Measurements from ENCODE around the gene CAMSAP1. TPM values are rescaled to one million over a fixed set of nuclear protein-coding genes. Genes with fewer than 3 reads are reported as not detected.

CAMSAP1 gene
- total and polyA plus RNA-seq, 2 of the 4 experiments (the other 2 are of a cell fraction) = 8.2 to 19.5 TPM

GRCh38 chr9:135874859-135875258 is 32.5 kb downstream of the CAMSAP1 start:
- H4K5ac ChIP-seq (ENCODE audit: low read depth, low read length) = no peak overlapping the region
- no peak overlapping the region for H2AFZ ChIP-seq (replicated peaks; ENCODE audit: low read length, poor library complexity)
- no peak for DNase-seq
- no peaks in the 10 kb centered on the region for H3K36me3 ChIP-seq (ENCODE audit: control insufficient read depth, insufficient read depth, low read length)
- ChIA-PET POLR2A (ENCODE audit: unreplicated experiment) (interaction anchor here (0.6 kb wide), 1 partner anchor 32 kb away, joined by 6 read pairs; the partner anchor contains the start of gene CAMSAP1), CTCF (no interaction called here)
- no TSS peak for BruUV-seq (replicated peaks)
- no CpG with 5 or more reads among the region's 5 CpGs for WGBS, 2 experiments (ENCODE audit: extremely low coverage in 2 of 2, insufficient read length in 1 of 2)
- no peak overlapping the region for H3K4ac ChIP-seq (ENCODE audit: low read depth, low read length)
- H3K18ac ChIP-seq (ENCODE audit: low read depth, low read length) = no peak overlapping the region
- H3K14ac ChIP-seq (replicated peaks; ENCODE audit: low read depth, low read length) = no peak overlapping the region
- H3K9ac ChIP-seq (ENCODE audit: low read depth, low read length) = no peak overlapping the region
- peaks cover 50% of the 10 kb centered on the region for H4K20me1 ChIP-seq (ENCODE audit: insufficient read depth, low read length)
- H4K8ac ChIP-seq (ENCODE audit: low read depth in 2 of 2, low read length in 2 of 2) = no peak overlapping the region
- no peak overlapping the region for H2AK5ac ChIP-seq (ENCODE audit: low read depth, low read length)
- no peaks in the 10 kb centered on the region for H3K9me3 ChIP-seq (ENCODE audit: control insufficient read depth, insufficient read depth, low read length)
- H4K91ac ChIP-seq (ENCODE audit: insufficient read depth, low read depth, low read length) = no peak overlapping the region
- no peak overlapping the region for H3K4me2 ChIP-seq (ENCODE audit: low read depth, low read length)
- peaks cover 43 to 56% of the 10 kb centered on the region in 2 experiments for H3K79me1 ChIP-seq (ENCODE audit: low read depth in 1 of 2, low read length in 2 of 2)
- H2BK15ac ChIP-seq (ENCODE audit: low read depth, low read length) = no peak overlapping the region
- dilution Hi-C loops (cut with HindIII; ENCODE audit: low sequenced_read_pairs, unreplicated experiment) (no loop called here), intact Hi-C loops (cut with micrococcal nuclease) (no loop called here), in situ Hi-C loops (cut with MboI; ENCODE audit: low sequenced_read_pairs) (no loop called here)
- H2BK5ac ChIP-seq (ENCODE audit: low read depth, low read length, poor library complexity, severe bottlenecking) = no peak overlapping the region
- H3K23ac ChIP-seq (ENCODE audit: low read depth, low read length) = no peak overlapping the region
- H3K4me3 ChIP-seq (ENCODE audit: insufficient read depth, low read depth, low read length) = no peak overlapping the region
- no peak for ATAC-seq (ENCODE audit: low read depth)
- no peak overlapping the region for H2BK20ac ChIP-seq (ENCODE audit: low read depth, low read length)
- H2BK120ac ChIP-seq (ENCODE audit: low read depth, low read length) = no peak overlapping the region
- no peak overlapping the region for H3K56ac ChIP-seq (ENCODE audit: extremely low read depth, insufficient read depth, low read length)
- no peak overlapping the region for H2AK9ac ChIP-seq (replicated peaks; ENCODE audit: low read depth, low read length, poor library complexity)
- peaks cover 11% of the 10 kb centered on the region for H3K9me1 ChIP-seq (ENCODE audit: insufficient read depth, low read length)
- H3K4me1 ChIP-seq (ENCODE audit: control insufficient read depth, insufficient read depth, low read length) = peaks cover 2% of the 10 kb centered on the region
- no peak for TF ChIP-seq MAZ (IDR thresholded peaks at IDR 0.05; ENCODE audit: borderline replicate concordance, low read depth, low read length)
- TF ChIP-seq MAFK (IDR thresholded peaks at IDR 0.05; ENCODE audit: low read depth, low read length) = no peak
- no peak for TF ChIP-seq SMC3 (IDR thresholded peaks at IDR 0.05; ENCODE audit: low read depth, low read length)
- no peak for TF ChIP-seq BHLHE40 (IDR thresholded peaks at IDR 0.05; ENCODE audit: low read depth, low read length)
- no peak for TF ChIP-seq MXI1 (IDR thresholded peaks at IDR 0.05; ENCODE audit: borderline replicate concordance, low read depth, low read length)
- no peak for TF ChIP-seq FOS (IDR thresholded peaks at IDR 0.05; ENCODE audit: low read depth, low read length)
- no peak for TF ChIP-seq RCOR1 (IDR thresholded peaks at IDR 0.05; ENCODE audit: insufficient replicate concordance, low read length)
- TF ChIP-seq, protein P1, sequence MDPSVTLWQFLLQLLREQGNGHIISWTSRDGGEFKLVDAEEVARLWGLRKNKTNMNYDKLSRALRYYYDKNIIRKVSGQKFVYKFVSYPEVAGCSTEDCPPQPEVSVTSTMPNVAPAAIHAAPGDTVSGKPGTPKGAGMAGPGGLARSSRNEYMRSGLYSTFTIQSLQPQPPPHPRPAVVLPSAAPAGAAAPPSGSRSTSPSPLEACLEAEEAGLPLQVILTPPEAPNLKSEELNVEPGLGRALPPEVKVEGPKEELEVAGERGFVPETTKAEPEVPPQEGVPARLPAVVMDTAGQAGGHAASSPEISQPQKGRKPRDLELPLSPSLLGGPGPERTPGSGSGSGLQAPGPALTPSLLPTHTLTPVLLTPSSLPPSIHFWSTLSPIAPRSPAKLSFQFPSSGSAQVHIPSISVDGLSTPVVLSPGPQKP (IDR thresholded peaks at IDR 0.05; ENCODE audit: borderline replicate concordance, low read depth, low read length) = no peak
- no peak for TF ChIP-seq RAD21 (IDR thresholded peaks at IDR 0.05; ENCODE audit: low read length)
- no peak for TF ChIP-seq CEBPB (IDR thresholded peaks at IDR 0.05; ENCODE audit: low read depth, low read length)
- no peak for TF ChIP-seq POLR2A (IDR thresholded peaks at IDR 0.05; ENCODE audit: low read depth, low read length)
- TF ChIP-seq, protein P2, sequence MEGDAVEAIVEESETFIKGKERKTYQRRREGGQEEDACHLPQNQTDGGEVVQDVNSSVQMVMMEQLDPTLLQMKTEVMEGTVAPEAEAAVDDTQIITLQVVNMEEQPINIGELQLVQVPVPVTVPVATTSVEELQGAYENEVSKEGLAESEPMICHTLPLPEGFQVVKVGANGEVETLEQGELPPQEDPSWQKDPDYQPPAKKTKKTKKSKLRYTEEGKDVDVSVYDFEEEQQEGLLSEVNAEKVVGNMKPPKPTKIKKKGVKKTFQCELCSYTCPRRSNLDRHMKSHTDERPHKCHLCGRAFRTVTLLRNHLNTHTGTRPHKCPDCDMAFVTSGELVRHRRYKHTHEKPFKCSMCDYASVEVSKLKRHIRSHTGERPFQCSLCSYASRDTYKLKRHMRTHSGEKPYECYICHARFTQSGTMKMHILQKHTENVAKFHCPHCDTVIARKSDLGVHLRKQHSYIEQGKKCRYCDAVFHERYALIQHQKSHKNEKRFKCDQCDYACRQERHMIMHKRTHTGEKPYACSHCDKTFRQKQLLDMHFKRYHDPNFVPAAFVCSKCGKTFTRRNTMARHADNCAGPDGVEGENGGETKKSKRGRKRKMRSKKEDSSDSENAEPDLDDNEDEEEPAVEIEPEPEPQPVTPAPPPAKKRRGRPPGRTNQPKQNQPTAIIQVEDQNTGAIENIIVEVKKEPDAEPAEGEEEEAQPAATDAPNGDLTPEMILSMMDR (conservative IDR thresholded peaks at IDR 0.05; ENCODE audit: low read depth, low read length) = no peak
- no peaks in the 10 kb centered on the region for H3K27me3 ChIP-seq (ENCODE audit: control insufficient read depth, insufficient read depth, low read length)
- no peak overlapping the region for H3K27ac ChIP-seq (ENCODE audit: insufficient read depth, low read length)

All from IMR-90 (cell line).